Measurements from ENCODE around the gene AVPR1B. TPM values are rescaled to one million over a fixed set of nuclear protein-coding genes. Genes with fewer than 3 reads are reported as not detected.

Gene AVPR1B
- total and polyA plus RNA-seq, 2 of the 13 experiments (the other 11 are each of a cell fraction or from before 2014, with no cell fraction given), result 0.05 TPM; not detected in 1

DNA sequence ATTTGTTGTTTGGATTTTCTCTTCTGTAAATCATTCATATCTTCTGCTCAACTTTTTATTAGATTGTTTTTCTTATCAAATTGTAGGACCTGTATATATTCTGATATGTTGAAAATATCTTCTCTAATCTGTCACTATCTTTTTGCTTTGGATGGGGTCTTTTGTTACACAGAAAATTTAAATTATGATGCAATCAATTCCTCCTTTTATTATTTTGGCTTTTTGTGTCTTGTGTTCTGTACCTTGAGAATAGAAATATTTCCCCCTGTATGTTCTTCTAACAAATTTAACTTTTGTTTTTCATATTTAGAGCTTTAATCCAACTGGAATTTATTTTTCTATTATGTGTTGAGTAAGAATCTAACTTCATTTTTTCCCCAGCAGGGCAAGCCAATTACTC lies 3.2 kb upstream of the AVPR1B start:
- FAIRE-seq (no peak), ATAC-seq (no peak), DNase-seq (ENCODE audit: low spot score) (no peak)
- Histone ChIP-seq H3K4me3 (replicated peaks in 1 of 3; ENCODE audit: insufficient read depth in 1 of 3, low read depth in 2 of 3, low read length in 3 of 3) (no peak overlapping the region), H3K27me3 (ENCODE audit: control insufficient read depth in 1 of 2, insufficient read depth in 2 of 2, low read length in 2 of 2) (peaks cover 0 to 4% of the 10 kb centered on the region in 2 experiments; a peak in 1 of 5 replicates), H3K36me3 (replicated peaks in 1 of 2; ENCODE audit: control insufficient read depth in 1 of 2, insufficient read depth in 2 of 2, low read length in 2 of 2) (no peaks in the 10 kb centered on the region), H3K79me2 (ENCODE audit: insufficient read depth, low read length) (no peaks in the 10 kb centered on the region), H3K4me2 (ENCODE audit: low read depth, low read length) (no peak overlapping the region), H3K9ac (ENCODE audit: insufficient read depth, low read depth, low read length) (no peak overlapping the region), H3K4me1 (ENCODE audit: insufficient read depth, low read length) (peaks cover 17% of the 10 kb centered on the region), H3K9me3 (ENCODE audit: low read length) (peaks cover 18% of the 10 kb centered on the region), H4K20me1 (ENCODE audit: insufficient read depth, low read length) (no peaks in the 10 kb centered on the region), H3K27ac (ENCODE audit: extremely low read length, insufficient read depth, low read length) (no peak overlapping the region), H2AFZ (ENCODE audit: low read length) (no peak overlapping the region)
- CTCF ChIA-PET (ENCODE audit: low intra/inter-chr PET ratio, low total read pairs), result no interaction called here
- in situ Hi-C loops (cut with HindIII; ENCODE audit: extremely low pct_ligation_motif_present, low pct_unique_long_range_greater_than_20kb) (no loop called here), intact Hi-C loops (cut with micrococcal nuclease; ENCODE audit: unreplicated experiment) (no loop called here)
- POLR2A ChIA-PET, result no interaction called here
- TF ChIP-seq ZNF33B (CRISPR knock-in tag; IDR thresholded peaks at IDR 0.05) (no peak), NCOA1 (CRISPR knock-in tag; IDR thresholded peaks at IDR 0.05) (no peak), ATF7 (IDR thresholded peaks at IDR 0.05) (peak; percentile 83), ATF7 (CRISPR knock-in tag; IDR thresholded peaks at IDR 0.05) (no peak)
- TF ChIP-seq, protein P1, sequence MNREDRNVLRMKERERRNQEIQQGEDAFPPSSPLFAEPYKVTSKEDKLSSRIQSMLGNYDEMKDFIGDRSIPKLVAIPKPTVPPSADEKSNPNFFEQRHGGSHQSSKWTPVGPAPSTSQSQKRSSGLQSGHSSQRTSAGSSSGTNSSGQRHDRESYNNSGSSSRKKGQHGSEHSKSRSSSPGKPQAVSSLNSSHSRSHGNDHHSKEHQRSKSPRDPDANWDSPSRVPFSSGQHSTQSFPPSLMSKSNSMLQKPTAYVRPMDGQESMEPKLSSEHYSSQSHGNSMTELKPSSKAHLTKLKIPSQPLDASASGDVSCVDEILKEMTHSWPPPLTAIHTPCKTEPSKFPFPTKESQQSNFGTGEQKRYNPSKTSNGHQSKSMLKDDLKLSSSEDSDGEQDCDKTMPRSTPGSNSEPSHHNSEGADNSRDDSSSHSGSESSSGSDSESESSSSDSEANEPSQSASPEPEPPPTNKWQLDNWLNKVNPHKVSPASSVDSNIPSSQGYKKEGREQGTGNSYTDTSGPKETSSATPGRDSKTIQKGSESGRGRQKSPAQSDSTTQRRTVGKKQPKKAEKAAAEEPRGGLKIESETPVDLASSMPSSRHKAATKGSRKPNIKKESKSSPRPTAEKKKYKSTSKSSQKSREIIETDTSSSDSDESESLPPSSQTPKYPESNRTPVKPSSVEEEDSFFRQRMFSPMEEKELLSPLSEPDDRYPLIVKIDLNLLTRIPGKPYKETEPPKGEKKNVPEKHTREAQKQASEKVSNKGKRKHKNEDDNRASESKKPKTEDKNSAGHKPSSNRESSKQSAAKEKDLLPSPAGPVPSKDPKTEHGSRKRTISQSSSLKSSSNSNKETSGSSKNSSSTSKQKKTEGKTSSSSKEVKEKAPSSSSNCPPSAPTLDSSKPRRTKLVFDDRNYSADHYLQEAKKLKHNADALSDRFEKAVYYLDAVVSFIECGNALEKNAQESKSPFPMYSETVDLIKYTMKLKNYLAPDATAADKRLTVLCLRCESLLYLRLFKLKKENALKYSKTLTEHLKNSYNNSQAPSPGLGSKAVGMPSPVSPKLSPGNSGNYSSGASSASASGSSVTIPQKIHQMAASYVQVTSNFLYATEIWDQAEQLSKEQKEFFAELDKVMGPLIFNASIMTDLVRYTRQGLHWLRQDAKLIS (CRISPR knock-in tag; IDR thresholded peaks at IDR 0.05), result no peak
- TF ChIP-seq, protein P2, sequence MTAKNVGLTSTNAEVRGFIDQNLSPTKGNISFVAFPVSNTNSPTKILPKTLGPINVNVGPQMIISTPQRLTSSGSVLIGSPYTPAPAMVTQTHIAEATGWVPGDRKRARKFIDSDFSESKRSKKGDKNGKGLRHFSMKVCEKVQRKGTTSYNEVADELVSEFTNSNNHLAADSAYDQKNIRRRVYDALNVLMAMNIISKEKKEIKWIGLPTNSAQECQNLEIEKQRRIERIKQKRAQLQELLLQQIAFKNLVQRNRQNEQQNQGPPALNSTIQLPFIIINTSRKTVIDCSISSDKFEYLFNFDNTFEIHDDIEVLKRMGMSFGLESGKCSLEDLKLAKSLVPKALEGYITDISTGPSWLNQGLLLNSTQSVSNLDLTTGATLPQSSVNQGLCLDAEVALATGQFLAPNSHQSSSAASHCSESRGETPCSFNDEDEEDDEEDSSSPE (CRISPR knock-in tag; IDR thresholded peaks at IDR 0.05), result no peak
- TF ChIP-seq, protein P3, sequence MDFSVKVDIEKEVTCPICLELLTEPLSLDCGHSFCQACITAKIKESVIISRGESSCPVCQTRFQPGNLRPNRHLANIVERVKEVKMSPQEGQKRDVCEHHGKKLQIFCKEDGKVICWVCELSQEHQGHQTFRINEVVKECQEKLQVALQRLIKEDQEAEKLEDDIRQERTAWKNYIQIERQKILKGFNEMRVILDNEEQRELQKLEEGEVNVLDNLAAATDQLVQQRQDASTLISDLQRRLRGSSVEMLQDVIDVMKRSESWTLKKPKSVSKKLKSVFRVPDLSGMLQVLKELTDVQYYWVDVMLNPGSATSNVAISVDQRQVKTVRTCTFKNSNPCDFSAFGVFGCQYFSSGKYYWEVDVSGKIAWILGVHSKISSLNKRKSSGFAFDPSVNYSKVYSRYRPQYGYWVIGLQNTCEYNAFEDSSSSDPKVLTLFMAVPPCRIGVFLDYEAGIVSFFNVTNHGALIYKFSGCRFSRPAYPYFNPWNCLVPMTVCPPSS (IDR thresholded peaks at IDR 0.05), result no peak
- no TSS peak for BruUV-seq (replicated peaks)
